OCI-LY1 (cell line): ENCODE measurements around the gene MEFV.

Source experiments
- CTCF ChIP-seq: fragments of 200-600 bp; sonication (generic), shearing (Covaris generic); IDR thresholded peaks from 2 replicates; pipeline ENCODE4 v1.5.1; 2017; ENCODE audit warnings: mild to moderate bottlenecking, antibody characterized with exemption, low read length, moderate library complexity, mixed read lengths
- EZH2 ChIP-seq: fragments of 200-600 bp; sonication (generic), shearing (Covaris generic); IDR thresholded peaks from 2 replicates; pipeline ENCODE4 v1.8.0; 2017; ENCODE audit warnings: borderline replicate concordance, mixed run types, mild to moderate bottlenecking, antibody characterized with exemption, low read length, moderate library complexity, mixed read lengths

GRCh38 chr16:3212006-3212405, 44.4 kb downstream of the MEFV start:
- TF ChIP-seq CTCF (no peak), EZH2 (no peak)
